ENCODE results near the gene GNG12. TPM values are rescaled to one million over a fixed set of nuclear protein-coding genes. Genes with fewer than 3 reads are reported as not detected.
"Not testable (repeated sequence)": the region's sequence is repeated elsewhere in the genome, so short reads cannot be mapped to it uniquely, and the experiment has no call there.

GNG12 gene
- polyA plus RNA-seq, 1 donor (not counting 4 experiments of a cell fraction or from before 2014, with no cell fraction given) = 208 TPM

DNA sequence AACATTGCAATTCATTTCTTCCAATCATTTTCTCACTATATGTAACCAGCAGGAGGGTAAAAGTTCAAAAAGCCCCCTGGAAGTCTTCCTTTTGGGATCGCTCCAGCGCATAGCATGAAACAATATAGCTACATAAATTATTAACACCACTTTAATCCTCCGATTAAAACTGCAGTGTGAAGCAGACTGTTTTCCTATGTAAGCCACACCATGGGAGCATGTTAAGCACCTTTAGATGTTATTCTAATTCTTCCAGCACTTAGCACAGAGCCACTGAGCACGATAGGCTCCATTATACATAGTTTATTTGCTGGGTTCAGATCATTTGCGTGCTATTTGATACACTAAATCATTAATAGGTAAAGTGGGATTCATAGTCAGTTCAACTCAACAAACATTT, 166.6 kb downstream of the GNG12 start:
- DNase-seq (ENCODE audit: low read depth, low spot score) (no peak), FAIRE-seq (no peak)
- H3K9me3 ChIP-seq (ENCODE audit: control insufficient read depth, low read depth, low read length) = no peaks in the 10 kb centered on the region
- H3K27ac ChIP-seq (ENCODE audit: control insufficient read depth, insufficient read depth, low read length) = no peak overlapping the region
- no peaks in the 10 kb centered on the region for H3K9me1 ChIP-seq (ENCODE audit: control insufficient read depth, extremely low read depth, insufficient read depth, low read length)
- H3K4me2 ChIP-seq (ENCODE audit: control insufficient read depth, extremely low read depth, insufficient read depth, low read depth, low read length) = no peak overlapping the region
- dilution Hi-C loops (cut with MboI; ENCODE audit: extremely low pct_ligation_motif_present, low sequenced_read_pairs) = no loop called here
- H3K79me2 ChIP-seq (ENCODE audit: control insufficient read depth, insufficient read depth, low read length) = no peaks in the 10 kb centered on the region
- H3K4me3 ChIP-seq (ENCODE audit: control insufficient read depth in 2 of 3, extremely low read depth in 1 of 3, insufficient read depth in 2 of 3, low read depth in 1 of 3, low read length in 3 of 3) = no peak overlapping the region
- no peak overlapping the region for H2AFZ ChIP-seq (ENCODE audit: control insufficient read depth, low read length)
- H3K36me3 ChIP-seq (ENCODE audit: control insufficient read depth in 2 of 2, extremely low read depth in 1 of 2, insufficient read depth in 2 of 2, low read length in 2 of 2) = no peaks in the 10 kb centered on the region
- no peak overlapping the region for H3K9ac ChIP-seq (ENCODE audit: control insufficient read depth, extremely low read depth, insufficient read depth, low read length)
- no peaks in the 10 kb centered on the region for H3K4me1 ChIP-seq (ENCODE audit: control insufficient read depth, extremely low read depth, insufficient read depth, low read length)
- no peaks in the 10 kb centered on the region for H3K27me3 ChIP-seq (ENCODE audit: control insufficient read depth, extremely low read depth, insufficient read depth, low read length)
- no peak for TF ChIP-seq EZH2 (IDR thresholded peaks at IDR 0.05; ENCODE audit: low read length)
- TF ChIP-seq, protein P1, sequence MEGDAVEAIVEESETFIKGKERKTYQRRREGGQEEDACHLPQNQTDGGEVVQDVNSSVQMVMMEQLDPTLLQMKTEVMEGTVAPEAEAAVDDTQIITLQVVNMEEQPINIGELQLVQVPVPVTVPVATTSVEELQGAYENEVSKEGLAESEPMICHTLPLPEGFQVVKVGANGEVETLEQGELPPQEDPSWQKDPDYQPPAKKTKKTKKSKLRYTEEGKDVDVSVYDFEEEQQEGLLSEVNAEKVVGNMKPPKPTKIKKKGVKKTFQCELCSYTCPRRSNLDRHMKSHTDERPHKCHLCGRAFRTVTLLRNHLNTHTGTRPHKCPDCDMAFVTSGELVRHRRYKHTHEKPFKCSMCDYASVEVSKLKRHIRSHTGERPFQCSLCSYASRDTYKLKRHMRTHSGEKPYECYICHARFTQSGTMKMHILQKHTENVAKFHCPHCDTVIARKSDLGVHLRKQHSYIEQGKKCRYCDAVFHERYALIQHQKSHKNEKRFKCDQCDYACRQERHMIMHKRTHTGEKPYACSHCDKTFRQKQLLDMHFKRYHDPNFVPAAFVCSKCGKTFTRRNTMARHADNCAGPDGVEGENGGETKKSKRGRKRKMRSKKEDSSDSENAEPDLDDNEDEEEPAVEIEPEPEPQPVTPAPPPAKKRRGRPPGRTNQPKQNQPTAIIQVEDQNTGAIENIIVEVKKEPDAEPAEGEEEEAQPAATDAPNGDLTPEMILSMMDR (optimal IDR thresholded peaks at IDR 0.05 in 1 of 3, IDR thresholded peaks at IDR 0.05 in 1 of 3, conservative IDR thresholded peaks at IDR 0.05 in 1 of 3; ENCODE audit: extremely low read depth in 1 of 3, insufficient read depth in 2 of 3, low read length in 3 of 3) = no peak
- H4K20me1 ChIP-seq (ENCODE audit: control insufficient read depth, extremely low read depth, insufficient read depth, low read length) = no peaks in the 10 kb centered on the region

DNA sequence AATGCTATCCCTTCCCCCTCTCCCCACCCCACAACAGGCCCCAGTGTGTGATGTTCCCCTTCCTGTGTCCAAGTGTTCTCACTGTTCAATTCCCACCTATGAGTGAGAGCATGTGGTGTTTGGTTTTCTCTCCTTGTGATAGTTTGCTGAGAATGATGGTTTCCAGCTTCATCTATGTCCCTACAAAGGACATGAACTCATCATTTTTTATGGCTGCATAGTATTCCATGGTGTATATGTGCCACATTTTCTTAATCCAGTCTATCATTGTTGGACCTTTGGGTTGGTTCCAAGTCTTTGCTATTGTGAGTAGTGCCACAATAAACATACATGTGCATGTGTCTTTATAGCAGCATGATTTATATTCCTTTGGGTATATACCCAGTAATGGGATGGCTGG, 168.0 kb downstream of the GNG12 start:
- H3K36me3 ChIP-seq (ENCODE audit: control insufficient read depth in 2 of 2, extremely low read depth in 1 of 2, insufficient read depth in 2 of 2, low read length in 2 of 2); H4K20me1 ChIP-seq (ENCODE audit: control insufficient read depth, extremely low read depth, insufficient read depth, low read length); H3K4me2 ChIP-seq (ENCODE audit: control insufficient read depth, extremely low read depth, insufficient read depth, low read depth, low read length); H3K27ac ChIP-seq (ENCODE audit: control insufficient read depth, insufficient read depth, low read length); H3K27me3 ChIP-seq (ENCODE audit: control insufficient read depth, extremely low read depth, insufficient read depth, low read length); dilution Hi-C loops (cut with MboI; ENCODE audit: extremely low pct_ligation_motif_present, low sequenced_read_pairs); H3K79me2 ChIP-seq (ENCODE audit: control insufficient read depth, insufficient read depth, low read length); H3K4me3 ChIP-seq (ENCODE audit: control insufficient read depth in 2 of 3, extremely low read depth in 1 of 3, insufficient read depth in 2 of 3, low read depth in 1 of 3, low read length in 3 of 3); H3K9me3 ChIP-seq (ENCODE audit: control insufficient read depth, low read depth, low read length); H3K4me1 ChIP-seq (ENCODE audit: control insufficient read depth, extremely low read depth, insufficient read depth, low read length); H3K9me1 ChIP-seq (ENCODE audit: control insufficient read depth, extremely low read depth, insufficient read depth, low read length); H2AFZ ChIP-seq (ENCODE audit: control insufficient read depth, low read length); FAIRE-seq; DNase-seq (ENCODE audit: low read depth, low spot score); H3K9ac ChIP-seq (ENCODE audit: control insufficient read depth, extremely low read depth, insufficient read depth, low read length): not testable (repeated sequence)

DNA sequence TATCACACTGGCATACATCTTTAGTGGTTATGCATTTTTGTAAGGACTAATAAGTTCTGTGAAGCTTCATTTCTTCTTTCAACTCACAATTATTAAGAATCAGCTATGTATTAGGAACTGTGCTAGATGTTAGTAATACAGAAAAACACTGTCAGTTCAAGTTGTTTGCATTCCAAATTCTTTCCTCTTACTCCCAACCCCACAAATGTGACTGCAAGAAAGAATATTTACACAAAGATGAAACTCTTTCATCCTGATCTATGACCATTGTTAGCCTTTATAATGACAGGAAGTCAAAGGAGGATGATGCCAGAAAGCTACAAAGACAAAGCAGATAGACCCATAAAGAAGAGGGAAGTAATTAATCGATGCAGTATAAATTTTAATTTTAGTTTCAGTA, 169.2 kb downstream of the GNG12 start:
- Histone ChIP-seq H3K79me2 (ENCODE audit: control insufficient read depth, insufficient read depth, low read length) (no peaks in the 10 kb centered on the region), H3K4me2 (ENCODE audit: control insufficient read depth, extremely low read depth, insufficient read depth, low read depth, low read length) (no peak overlapping the region), H2AFZ (ENCODE audit: control insufficient read depth, low read length) (no peak overlapping the region), H3K9ac (ENCODE audit: control insufficient read depth, extremely low read depth, insufficient read depth, low read length) (no peak overlapping the region), H3K9me1 (ENCODE audit: control insufficient read depth, extremely low read depth, insufficient read depth, low read length) (no peaks in the 10 kb centered on the region), H3K4me1 (ENCODE audit: control insufficient read depth, extremely low read depth, insufficient read depth, low read length) (no peaks in the 10 kb centered on the region), H3K27me3 (ENCODE audit: control insufficient read depth, extremely low read depth, insufficient read depth, low read length) (no peaks in the 10 kb centered on the region), H3K27ac (ENCODE audit: control insufficient read depth, insufficient read depth, low read length) (no peak overlapping the region), H3K4me3 (ENCODE audit: control insufficient read depth in 2 of 3, extremely low read depth in 1 of 3, insufficient read depth in 2 of 3, low read depth in 1 of 3, low read length in 3 of 3) (no peak overlapping the region), H4K20me1 (ENCODE audit: control insufficient read depth, extremely low read depth, insufficient read depth, low read length) (no peaks in the 10 kb centered on the region), H3K9me3 (ENCODE audit: control insufficient read depth, low read depth, low read length) (no peaks in the 10 kb centered on the region), H3K36me3 (ENCODE audit: control insufficient read depth in 2 of 2, extremely low read depth in 1 of 2, insufficient read depth in 2 of 2, low read length in 2 of 2) (no peaks in the 10 kb centered on the region)
- FAIRE-seq = peak; percentile 17
- dilution Hi-C loops (cut with MboI; ENCODE audit: extremely low pct_ligation_motif_present, low sequenced_read_pairs) = no loop called here
- TF ChIP-seq, protein P1 (optimal IDR thresholded peaks at IDR 0.05 in 1 of 3, IDR thresholded peaks at IDR 0.05 in 1 of 3, conservative IDR thresholded peaks at IDR 0.05 in 1 of 3; ENCODE audit: extremely low read depth in 1 of 3, insufficient read depth in 2 of 3, low read length in 3 of 3) = no peak
- no peak for DNase-seq (ENCODE audit: low read depth, low spot score)

Measured in keratinocyte (primary cell).